ENCODE results near the gene MAST2.

GRCh38 chr1:45891087-45891486 is 87.7 kb downstream of the MAST2 start:
- TF ChIP-seq FOS (IDR thresholded peaks at IDR 0.05; ENCODE audit: borderline replicate concordance, insufficient read depth, low read length): no peak
- no peak for TF ChIP-seq CTCF (IDR thresholded peaks at IDR 0.05; ENCODE audit: extremely low read depth in 1 of 2, insufficient read depth in 1 of 2, low read depth in 1 of 2, low read length in 2 of 2)
- TF ChIP-seq POLR2AphosphoS5 (IDR thresholded peaks at IDR 0.05; ENCODE audit: insufficient read depth, low read depth, low read length): no peak
- TF ChIP-seq EZH2 (IDR thresholded peaks at IDR 0.05; ENCODE audit: borderline replicate concordance, low read depth, low read length, severe bottlenecking): no peak
- TF ChIP-seq JUN (IDR thresholded peaks at IDR 0.05; ENCODE audit: borderline replicate concordance, insufficient read depth, insufficient read length, low read depth): no peak
- no peak for TF ChIP-seq GATA2 (IDR thresholded peaks at IDR 0.05; ENCODE audit: insufficient read depth, insufficient read length, low read depth, low read length)

Data from endothelial cell of umbilical vein (primary cell).